GM20000 (cell line): ENCODE data around the gene KLHL30.
A peak's percentile ranks its signal among the peaks of the same experiment; 100 is the strongest.

Experiments
- DNase-seq: peaks from one replicate; pipeline ENCODE4 v3.0.0; 2012; ENCODE audit warnings: low spot score
- TF ChIP-seq, protein P1 (sequence below): IDR thresholded peaks from 2 replicates; pipeline ENCODE4 v1.5.1; 2012; ENCODE audit warnings: mild to moderate bottlenecking, control low read depth; ENCODE audit errors: extremely low read depth, missing control alignments

The KLHL30 gene

DNA sequence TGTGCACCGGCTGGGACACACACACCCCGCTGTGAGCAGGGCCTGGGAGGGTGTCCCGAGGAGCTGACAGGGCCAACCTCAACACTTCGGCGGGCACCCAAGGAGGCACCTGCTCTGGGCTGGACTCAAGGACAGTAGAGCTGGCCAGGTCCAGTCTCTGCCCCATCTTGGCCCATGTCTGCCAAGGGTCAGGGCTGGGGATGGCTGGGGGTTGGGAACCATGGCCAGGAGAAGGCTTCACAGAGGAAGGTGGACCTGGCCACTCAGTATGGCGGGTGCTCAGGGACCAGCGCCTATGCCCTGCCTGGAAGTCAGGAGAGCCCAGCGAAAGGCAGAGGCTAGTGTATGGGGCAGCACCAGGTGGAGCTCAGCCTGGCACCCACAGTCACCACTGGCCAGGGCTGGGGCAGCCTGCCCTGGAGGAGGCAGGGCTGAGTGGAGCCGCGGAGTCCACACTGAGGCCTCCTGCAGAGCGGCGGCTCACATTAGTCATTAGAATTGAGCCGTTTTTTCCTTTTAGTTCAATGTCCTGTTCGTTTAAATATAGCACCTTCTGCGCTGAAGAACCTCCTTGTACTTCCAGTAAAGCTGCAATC is 24.5 kb downstream of the KLHL30 start:
- no peak for DNase-seq
- TF ChIP-seq, protein P1, sequence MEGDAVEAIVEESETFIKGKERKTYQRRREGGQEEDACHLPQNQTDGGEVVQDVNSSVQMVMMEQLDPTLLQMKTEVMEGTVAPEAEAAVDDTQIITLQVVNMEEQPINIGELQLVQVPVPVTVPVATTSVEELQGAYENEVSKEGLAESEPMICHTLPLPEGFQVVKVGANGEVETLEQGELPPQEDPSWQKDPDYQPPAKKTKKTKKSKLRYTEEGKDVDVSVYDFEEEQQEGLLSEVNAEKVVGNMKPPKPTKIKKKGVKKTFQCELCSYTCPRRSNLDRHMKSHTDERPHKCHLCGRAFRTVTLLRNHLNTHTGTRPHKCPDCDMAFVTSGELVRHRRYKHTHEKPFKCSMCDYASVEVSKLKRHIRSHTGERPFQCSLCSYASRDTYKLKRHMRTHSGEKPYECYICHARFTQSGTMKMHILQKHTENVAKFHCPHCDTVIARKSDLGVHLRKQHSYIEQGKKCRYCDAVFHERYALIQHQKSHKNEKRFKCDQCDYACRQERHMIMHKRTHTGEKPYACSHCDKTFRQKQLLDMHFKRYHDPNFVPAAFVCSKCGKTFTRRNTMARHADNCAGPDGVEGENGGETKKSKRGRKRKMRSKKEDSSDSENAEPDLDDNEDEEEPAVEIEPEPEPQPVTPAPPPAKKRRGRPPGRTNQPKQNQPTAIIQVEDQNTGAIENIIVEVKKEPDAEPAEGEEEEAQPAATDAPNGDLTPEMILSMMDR = no peak

DNA sequence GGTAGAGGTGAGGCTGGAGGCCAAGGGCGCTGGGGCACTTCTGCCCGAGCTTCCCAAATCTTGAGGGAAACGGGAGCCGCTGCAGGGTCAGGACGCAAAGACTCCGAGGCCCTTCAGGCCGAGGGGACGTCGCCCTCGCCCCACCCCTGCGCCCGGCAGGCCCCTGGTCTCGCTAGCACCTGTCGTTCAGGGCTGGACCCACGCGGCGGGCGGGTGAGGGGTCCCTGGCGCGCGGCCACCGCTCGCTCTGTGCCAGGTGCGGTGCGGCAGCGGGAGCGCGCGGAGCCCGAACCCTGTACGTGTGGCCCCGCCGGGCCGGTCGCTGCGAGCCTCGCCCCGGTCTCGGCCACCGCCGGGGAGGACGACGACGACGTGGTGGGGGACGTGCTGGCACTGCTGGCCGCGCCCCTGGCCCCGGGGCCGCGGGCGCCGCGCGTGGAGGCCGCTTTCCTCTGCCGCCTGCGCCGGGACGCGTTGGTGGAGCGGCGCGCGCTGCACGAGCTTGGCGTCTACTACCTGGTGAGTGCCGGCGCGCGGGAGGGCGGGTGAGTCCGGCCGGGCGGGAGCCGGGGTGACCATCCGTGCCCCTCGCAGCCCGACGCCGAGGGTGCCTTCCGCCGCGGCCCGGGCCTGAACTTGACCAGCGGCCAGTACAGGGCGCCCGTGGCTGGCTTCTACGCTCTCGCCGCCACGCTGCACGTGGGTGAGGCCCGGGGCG is 25.2 kb downstream of the KLHL30 start:
- peak; percentile 38 for DNase-seq
- TF ChIP-seq, protein P1 = no peak

DNA sequence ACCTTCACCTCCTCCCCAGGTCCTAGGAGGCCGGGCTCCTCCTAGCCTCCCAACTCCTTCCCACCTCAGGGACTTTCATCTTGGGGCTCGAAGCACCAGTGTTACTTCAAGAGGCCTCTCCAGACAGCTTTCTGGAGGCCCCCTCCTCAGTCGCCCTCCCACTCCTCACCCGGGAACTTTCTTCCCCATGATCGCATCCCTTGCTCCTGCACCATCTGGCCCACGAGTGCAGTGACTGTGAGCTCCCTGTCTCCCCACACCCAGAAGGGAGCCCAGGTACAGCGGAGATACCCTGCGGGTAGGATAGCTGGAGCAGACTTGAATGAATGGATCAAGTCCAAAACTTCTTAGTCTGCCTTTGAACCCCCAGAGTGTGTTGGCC is 26.4 kb downstream of the KLHL30 start:
- TF ChIP-seq, protein P1 = no peak
- peak; percentile 26 for DNase-seq

DNA sequence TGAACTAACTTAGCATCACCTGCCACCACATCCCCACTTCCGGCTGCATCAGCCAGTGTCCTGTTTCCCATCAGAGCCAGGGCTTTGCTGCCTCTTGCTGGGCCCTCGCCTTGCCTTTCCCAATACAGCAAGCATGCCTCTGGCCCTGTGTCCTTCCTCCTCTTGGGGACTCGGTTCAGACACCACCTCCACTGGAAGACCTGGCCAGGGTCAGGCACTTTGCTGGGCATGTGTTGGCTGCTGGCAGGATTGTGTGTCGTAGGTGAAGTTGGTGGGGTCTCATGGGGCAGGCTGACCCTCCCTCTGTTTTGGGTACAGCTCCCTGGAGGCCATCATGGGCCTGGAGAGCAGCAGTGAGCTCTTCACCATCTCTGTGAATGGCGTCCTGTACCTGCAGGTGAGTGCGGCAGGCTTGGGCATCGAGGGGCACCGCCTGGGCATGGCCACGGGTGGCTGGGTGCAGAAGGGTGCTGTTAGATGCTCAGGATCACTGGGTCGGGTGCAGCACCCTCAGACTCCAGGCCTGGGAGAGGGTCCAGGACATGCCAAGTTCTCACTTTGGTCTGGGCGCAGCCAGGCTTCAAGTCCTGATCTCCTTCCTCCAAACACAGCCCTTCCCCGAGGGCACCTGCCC is 26.9 kb downstream of the KLHL30 start:
- peak; percentile 10 for DNase-seq
- TF ChIP-seq, protein P1 = no peak

DNA sequence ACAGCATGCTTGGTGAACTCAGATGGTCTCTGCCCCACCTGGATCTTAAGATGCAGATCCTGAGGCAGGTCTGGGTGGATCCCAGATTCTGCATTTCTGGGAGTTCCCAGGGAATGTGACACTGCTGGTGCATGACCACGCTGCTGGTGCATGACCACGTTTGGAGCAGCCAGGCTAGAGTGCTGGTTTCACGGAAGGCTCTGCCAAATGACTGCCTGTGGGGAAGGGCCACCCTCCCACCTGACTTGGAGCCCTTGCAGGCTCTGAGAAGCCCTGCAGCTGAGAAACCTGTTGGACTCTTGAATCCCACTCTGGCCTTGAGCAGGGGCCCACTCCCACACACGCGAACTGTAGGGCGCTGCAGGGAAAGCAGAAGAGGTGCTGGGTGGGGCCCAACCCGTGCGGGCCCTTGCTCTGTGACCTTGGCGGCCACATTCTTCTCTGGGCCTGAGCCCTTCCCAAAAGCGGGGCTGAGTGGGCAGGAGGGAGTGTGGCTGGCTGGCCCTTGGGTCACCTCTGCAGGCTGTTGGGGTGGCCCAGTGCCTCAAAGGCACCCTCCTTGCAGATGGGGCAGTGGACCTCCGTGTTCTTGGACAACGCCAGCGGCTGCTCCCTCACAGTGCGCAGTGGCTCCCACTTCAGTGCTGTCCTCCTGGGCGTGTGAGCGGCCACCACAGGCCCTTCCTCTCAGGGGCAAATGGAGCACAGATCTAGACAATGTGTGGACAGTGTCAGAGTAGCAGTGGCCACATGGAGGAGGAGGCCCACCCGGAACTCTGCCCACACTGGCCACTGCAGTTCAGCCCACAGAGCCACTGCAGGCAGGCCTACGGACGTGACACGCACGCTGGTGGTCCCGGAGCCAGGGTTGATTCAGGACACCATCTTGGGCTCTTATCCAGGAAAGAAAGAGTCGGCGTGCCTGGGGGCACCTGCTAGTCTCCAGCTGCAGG is 28.2 kb downstream of the KLHL30 start:
- peak; percentile 21 for DNase-seq
- TF ChIP-seq, protein P1 = no peak

DNA sequence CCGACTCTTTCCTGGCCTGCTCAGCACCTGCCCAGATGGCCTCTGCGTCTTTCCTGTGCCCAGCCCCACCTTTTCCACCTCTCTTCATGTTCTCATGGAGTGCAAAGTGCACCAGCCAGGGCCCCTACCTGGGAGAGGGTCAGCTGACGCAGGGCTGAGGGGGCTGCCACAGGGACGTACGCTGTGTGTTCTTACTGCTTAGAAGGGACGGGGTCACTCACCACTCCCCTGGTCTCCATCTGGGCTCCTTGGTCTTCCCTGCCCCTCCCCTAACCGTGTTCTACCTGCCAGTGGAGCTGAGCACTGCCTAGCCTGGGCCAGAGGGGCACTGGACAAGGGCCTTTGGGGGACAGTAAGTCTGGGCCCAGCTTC is 28.9 kb downstream of the KLHL30 start:
- TF ChIP-seq, protein P1 = no peak
- no peak for DNase-seq
